CD4-positive, alpha-beta T cell treated with Interleukin-4 for 1 hour (primary cell): ENCODE data around the gene LAMC3.

Experiments used
- DNase-seq, 2 donors: peaks; one replicate each; pipeline ENCODE4 v3.0.0-alpha.2; 2020 to 2022

The LAMC3 gene

DNA sequence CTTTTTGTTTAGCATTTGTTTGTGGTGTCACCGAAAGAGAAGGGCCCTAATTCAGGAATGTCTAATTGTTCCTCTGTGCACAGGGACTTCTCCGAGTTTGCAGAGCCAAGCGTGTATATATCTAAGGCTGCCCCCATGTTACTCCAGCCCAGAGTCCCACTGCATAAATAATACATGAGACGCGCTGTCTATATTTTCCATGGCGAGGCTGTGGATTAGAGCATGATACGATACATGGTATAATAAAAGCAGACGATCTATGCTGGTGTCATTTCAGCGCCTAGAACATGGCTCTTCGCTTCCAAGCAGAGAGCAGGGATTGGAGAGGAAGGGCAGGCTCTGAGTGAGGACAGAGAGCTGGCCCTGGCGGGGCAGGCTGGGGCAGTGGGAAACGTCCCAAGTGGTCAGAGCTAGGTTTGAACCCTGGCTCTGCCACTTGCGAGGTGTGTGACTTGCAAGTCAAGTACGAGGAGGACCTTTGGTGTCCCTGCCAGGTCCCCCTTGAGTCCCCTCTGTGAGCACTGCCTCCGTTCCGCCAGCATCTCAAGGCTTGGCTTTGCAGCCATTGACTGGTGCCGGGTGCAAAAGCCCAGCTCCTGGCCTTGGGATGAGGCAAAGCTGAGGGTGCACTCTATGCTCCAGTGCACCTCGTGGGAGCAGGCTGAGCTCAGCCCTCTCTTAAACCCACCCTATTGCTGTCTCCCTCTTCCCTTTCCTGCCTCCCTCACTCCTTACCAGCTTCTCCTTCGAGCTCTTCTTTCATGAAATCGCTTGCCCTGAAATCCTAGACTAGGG lies 29.2 kb upstream of the LAMC3 start:
- DNase-seq, result no peak

DNA sequence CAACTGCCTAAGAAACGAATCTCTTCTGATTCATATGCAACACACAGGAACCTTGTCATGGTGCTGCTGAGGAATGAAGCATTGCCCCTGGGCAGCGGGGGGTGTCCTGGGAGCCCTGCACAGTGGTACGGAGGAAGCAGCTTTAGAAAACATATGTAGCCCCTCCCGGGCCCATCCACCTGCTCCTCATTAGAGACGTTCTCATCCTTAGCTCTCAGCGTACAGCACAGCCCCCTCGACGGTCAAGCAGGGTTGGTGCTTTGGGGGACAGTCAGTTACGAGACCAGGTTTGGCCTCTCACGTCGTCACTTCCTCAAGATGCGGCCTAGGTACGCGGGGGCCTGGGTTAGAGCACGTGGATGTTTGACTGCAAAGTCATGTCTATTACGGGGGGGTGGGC lies 28.4 kb upstream of the LAMC3 start:
- no peak for DNase-seq

DNA sequence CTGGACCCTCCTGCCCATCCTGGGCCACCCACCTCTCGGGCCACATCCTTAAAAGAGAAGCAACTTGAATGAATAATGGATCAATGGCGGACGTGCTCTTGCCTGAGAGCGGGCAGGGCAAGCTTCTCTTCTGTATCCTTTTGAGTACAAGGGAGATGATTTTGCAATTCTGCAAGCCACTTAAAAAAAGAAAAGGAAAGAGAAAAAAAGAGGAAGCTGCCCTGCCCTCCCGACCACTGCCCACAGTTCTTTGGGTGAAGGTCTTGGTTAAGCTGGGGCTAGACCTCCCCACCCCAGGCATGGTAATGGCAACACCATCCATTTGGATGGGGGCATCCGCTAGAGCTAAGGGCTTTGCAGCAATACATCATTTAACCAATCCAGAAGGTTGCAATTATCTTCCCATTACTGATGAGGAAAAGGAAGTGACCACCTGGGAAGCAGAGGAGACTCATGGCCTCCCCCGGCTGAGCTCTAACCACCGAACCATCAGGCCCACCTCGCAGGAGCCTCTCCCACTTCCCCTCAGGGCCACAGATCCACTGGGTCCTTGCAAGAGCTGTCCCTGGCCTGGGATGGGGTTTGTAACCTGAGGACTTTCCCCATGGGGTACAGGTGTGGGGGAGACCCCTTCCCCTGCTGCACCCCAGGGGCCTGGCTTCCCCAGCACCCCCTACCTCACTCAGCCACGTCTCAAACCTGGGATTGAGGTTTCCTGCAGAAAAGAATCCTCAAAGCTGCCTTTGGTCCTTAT lies 27.8 kb upstream of the LAMC3 start:
- DNase-seq, result no peak

DNA sequence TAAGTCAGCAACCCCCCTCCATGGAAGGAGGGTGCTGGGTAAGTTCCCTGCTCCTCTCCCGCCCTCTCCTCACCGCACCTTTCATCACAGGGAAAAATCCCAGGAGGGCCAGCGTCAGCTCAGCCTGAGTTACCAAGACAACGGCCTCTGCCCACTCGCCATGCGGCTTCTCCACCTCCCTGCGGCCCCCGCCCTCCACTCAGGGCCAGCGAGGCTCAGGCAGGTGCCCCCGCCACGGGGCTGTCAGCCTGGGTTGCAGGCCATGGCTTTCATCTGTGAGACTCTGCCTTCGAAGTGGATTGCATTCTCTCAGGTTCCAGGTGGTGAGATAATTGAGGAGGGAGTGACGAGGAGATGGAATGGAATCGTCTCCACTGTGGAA lies 27.2 kb upstream of the LAMC3 start:
- no peak for DNase-seq

DNA sequence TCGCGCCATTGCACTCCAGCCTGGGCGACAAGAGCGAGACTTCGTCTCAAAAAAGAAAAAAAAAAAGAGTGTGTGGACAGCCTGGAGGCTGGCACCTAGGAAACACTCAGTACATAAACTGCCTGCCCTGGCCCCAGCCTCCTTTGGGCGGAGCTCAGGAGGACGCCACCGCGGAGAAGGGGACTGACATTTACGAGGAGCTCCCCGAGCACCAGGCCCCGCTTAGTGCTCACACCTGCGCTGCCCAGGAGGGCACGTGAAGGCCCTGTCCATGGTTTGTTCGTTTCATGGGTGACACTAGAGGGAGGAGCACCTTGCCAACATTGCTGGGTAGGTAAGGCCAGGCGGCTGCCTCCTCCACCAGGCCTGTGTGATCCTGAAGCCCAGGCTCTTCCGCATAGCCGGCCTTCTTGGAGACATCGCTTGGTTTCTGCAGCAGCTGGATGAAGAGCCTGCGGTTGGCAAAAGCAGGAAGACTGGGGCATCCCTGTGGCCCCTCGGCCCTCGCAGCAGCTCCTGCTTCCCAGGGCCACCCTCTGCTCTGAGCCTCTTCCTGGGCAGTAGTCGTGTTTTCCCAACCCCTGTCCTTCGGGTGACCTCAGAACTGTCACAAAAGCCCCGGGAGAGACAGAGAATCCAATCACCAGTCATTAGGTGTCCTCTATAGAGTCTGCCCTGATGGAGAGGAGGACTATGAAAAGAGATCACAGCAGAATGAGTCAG lies 26.2 kb upstream of the LAMC3 start:
- no peak for DNase-seq

DNA sequence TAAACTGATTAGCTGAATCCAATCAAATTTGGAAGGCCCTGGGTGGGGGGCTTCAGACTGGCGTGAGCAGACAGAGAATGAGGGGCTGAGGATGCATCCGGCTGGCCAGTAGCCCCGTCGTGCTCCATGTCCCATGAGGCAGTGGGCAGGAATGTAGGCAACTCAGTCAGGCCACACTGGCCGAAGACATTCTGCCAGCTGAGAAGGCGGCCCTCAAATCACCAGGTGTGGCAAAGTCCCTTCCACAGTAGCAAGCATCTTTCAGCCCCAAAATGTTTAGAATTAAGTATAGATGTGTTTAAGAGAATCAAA lies 25.7 kb upstream of the LAMC3 start:
- DNase-seq, result no peak

DNA sequence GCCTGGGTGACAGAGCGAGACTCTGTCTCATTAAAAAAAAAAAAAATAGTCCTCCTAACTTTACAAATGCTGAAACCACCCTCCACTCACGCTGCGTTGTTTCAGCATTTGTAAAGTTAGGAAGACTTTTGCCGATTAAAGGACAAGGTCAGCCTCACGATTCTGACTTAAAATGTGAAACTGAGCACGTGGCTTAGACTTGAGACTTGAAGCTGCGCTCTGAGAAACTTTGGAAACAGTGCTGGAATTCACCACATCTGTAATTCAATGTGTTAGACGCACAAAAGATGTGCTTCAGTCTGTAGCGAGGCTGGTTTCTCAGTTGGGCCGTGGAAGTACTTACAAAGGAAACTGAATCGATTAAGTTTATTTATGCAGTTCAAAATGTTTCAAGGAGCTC lies 25.0 kb upstream of the LAMC3 start:
- no peak for DNase-seq

DNA sequence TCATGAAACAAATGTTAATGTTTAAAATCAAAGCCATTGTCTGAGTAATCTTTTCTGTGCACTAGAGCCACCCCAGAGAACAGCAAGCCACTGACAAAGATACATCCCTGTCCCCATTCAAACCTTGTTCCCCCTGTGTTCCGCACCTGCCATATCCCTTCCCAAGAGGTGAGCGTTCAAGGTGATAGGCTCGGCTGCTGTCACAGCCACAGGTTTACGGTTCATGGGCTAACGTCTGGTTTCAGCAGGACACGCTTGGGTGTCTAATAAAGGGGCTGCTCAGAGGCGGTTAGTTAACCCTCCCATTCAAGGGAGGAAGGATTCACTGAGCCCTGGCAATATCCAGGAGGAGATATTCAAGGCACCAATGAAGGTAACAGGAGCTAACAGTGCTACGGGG lies 24.5 kb upstream of the LAMC3 start:
- no peak for DNase-seq

DNA sequence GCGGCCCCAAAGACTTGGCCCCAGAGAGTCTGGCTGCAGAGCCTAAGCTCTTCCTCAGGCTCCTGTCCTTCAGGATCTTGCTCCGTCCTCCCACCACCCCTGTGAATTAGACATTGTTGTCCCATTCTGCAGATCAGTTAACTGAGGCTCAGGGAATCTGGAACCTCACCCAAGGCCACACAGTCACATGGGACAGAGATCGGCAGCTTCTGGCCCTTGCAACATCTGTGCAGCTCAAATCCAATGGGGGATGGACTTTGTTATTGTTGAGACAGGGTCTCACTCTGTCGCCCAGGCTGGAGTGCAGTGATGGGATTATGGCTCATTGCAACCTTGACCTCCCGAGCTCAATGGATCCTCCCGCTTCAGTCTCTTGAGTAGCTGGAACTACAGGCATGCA lies 23.9 kb upstream of the LAMC3 start:
- DNase-seq, result no peak

DNA sequence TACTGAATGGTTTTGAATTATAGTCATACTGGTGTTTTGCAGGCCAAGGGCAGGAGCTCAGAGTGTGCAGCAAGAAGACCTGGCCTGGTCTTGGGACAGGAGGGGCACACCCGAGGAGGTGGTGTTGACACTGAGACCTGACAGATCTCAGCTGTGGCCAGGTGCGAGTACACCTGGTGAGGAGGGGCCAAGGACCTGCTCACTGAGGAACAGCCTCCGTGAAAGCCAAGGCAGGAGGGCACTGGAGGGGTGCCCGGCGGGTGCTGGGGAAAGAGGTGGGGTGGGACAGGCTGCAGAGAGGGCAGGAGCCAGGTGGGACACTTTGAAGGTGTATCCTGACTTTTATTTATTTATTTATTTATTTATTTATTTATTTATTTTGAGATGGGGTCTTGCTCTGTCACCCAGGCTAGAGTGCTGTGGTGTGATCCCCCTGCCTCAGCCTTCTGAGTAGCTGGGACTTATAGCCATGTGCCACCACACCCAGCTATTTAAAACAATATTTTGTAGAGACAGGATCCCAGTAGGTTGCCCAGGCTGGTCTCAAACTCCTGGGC lies 23.3 kb upstream of the LAMC3 start:
- DNase-seq, result no peak

DNA sequence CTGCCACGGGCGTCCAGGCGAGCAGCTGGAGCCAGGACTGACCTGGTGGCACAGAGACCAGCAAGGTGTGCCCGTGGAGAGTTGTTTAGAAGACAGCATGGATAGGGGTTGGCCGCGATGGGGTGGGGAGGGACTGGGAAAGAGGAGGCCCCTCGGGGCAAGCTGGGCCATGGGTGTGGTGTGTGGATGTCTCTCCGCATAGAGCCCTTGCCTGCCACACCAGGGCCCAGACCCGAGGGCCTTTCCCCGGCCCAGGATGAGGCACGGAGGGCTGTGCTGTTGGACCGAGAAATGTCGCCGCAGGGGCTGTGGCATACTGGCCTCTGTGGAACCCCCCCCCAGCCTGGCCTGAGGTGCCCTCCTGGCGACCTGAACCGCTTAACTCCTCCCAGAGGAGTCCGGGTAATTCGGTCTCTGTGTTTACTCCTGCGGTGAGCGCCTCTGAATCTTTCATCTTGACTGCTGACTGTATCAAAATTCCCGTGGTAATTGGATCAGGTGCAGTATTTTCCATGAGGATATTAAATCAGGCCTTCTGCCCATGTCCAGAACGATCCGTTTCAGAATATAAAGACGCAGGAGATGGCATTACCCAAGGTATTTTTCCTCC lies 22.5 kb upstream of the LAMC3 start:
- no peak for DNase-seq

DNA sequence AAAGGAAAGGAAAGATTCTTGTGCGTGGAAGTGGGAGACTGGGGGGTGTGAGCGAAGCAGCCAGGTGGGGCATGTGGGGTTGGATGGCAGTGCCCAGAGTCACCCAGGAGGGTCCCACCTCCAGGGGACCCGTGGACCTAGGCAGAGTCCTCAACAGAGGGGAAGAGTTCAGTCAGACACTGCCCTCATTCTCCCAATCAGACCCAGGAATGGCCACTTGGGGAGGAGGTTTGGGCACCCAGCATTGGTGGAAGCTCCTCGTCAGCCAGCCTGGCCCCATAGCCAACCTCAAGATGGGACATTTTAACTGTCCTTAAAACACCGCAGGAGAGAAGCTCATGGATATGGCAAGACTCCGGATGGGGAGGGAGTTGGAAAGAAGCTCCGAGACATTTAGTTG lies 21.9 kb upstream of the LAMC3 start:
- DNase-seq, result no peak

DNA sequence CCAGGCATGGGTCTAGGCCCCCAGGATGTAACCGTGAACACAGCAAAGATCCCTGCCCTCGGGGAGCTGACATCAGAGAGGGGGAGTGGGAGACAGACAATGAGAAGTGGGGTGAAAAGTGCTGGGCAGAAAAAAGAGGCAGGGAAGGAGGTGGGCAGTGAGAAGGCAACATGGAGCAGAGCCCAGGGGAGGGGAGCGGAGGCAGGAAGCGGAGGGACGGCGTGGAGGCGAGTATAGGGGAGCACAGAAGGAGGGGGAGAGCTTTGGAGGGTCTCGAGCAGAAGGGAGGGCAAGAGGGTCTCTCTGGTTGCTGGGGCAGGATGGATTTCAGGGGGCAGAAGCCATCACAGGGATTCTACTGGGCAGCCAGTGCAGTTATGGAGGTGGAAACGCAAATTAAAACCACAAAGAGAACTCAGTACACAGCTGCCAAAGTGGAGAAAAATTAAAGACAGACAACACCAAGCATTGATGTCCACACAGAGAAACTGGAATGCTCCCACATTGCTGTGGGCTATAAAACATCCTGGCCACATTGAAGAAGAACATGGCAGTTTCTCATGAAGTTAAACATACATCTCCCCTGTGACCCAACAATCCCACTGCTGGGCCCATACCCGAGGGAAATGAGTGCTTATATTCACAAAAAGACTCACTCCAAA lies 21.1 kb upstream of the LAMC3 start:
- DNase-seq, result no peak

DNA sequence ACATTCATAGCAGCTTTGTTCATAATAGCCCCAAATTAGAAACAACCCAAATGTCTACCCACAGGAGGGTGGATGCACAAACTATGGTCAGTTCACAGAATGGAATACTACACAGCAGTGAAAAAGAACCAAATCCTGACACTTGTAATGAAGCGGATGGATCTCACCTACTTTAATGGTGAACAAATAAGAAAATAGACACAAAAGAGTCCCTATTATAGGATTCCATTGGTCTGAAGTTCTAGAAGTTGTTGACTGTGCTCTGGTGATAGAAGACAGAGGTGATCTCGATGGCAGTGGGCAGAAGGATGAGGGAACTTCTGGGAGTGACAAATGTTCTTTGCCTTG lies 20.6 kb upstream of the LAMC3 start:
- no peak for DNase-seq

DNA sequence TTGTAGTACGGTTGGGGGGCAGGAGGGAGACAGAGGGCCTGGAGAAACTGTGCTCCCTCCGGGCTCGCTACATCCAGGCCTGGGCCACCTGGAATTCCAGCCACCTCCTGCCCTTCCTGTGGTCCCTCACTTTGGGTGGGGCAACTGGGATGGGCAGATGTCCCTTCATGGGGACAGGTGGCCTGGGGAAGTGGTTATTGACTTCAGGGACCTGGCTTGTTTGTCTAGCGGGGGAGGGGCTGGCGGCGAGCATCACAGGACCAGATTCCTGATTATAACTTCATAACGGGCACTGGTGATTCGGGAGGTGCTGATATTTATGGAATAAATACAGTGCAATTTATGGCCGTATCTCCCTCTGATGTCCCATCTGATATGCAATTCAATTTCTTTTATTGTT lies 20.1 kb upstream of the LAMC3 start:
- no peak for DNase-seq

DNA sequence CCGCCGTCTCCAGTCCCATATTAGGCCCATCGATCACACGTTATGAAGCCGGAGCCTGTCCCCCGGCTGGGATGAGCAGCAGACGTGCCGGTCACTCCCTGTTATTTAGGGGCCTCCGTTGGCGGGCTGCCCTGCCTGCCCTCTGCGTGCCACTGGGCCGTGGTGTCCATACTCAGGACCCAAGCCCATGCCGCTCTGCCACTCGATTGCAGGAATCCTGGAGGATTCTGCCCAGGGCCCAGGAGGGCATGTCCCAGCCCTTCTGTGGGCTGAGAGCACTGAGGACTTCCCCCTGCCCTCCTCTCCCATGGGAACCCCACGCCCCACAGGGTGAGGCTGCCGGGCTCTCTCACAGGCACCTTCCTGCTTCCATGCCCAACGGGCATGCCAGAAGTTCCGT lies 19.6 kb upstream of the LAMC3 start:
- DNase-seq, result no peak

DNA sequence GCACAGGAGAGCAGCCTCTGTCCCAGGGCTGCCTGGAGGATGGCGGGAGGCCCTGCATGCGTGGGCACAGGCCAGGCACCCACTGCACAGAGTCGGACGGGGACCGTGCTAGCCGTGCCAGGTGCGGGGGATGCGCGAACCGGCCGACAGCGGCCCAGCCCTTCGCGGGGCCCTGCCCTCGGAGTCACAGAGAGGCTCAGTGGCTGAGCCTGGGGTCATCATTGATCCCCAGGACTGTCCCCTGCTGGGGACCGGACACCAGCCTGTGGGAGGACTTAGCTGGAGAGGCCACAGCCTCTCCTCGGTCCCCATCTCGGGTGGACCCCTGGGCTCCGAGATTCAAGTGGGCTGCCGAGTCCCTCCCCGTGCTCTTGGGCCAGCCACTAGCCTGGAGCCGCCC lies 19.1 kb upstream of the LAMC3 start:
- DNase-seq, result no peak

DNA sequence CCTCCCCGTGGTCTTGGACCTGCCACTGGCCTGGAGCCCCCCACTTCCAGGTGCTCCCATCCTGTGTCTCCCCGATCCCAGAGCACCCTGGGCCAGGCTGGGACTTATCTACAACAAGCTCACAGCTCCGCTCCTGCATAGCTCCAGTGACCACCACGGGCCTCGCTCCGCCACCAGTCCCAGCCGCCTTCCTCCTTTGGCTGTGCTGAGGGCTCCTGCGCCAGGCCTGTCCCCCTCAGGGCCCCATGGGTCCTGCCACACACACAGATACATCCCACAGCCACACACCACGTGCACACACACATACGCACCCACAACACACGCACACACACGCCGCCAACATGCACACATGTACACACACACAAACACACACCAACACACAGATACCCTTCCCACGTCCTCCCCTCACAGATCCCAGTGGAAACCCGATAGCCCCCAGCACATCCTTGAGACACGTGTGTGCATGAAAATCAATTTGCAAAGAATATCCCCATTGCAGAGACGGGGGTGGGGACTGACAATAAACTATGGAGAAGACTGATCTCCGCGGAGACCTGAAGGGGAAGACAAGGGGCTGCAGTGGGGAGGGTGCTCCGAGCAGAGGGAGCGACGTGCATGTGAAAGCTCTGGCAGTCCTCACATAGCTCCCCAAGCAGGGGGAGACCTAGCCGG lies 18.5 kb upstream of the LAMC3 start:
- DNase-seq, result no peak

DNA sequence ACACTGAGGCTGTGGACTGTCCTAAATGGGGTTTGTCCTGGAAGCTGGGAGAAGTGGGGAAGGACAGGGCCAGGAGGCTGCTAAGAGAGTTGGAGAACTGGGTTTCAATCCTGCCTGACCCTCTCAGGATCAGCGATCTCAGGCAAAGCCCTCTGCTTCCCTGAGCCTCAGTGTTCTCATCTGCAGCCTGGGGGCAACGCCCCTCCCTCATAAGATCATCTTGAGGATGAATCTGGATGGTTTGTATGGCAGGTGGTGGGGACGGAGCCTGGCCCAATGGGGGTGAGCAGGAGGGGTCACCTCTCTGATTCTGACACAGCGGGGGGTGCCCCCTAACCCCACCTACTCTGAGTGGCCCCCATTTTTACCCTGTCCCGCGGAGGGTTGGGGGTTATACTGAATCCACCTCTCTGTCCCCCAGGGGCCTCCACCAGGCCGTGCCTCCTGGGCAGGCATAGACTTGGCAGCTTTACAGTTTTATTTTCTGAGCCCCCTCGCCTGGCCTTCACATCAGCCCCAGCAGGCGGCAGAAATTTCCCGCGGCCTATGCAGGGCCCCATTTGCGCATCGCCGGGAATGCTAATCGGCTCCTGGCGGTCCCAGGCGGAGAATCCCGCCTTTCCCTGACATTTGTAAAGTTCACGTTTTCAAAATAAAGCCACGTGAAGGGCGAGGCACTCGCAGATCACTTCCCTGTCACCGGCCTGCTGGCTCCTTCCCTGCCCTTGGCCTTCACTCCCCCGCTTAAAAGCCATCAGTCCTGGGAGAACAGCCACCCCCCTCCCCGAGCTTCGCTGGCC lies 17.8 kb upstream of the LAMC3 start:
- DNase-seq, result no peak

DNA sequence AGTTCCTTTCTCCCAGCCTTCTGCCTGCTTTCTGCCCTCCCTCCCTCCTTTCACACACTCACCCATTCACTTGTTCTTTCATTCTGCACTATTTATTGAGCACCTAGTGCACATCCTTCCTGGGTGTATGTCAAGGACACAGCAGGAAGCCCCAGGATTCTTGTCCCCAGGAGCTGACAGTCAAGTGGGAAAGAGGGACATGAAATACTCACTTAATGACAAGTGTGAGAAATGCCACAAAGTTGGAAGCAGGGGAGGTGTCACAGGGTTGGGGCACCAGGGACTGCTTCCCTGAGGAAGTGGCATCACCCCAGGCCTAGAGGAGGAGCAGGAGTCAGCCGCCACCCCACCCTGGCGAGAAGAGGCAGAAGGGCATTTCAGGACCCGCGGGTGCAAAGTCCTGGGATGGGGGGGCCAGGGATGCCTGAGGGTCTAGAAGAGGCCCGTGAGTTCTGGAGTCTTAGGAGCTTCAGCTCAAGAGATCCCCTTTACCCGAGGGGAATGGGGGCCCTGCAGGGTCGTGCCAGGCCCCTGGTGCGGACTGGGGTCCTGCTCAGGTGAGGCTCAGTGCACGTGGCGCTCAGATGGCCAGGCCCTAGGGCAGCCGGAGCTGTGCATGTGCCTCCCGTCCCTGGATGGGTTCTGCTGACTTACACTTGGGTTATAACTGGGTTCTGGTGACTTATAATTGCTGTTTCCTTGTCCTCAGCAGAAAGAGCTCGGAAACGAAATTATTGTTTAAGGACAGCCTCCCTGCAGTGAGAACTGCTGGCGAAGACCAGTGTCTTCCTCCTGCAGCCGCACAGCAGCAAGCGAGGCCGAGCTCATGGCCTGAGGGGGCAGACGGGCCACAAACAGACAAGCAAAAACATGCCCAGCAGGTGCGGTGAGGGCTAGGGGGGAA lies 16.9 kb upstream of the LAMC3 start:
- no peak for DNase-seq

DNA sequence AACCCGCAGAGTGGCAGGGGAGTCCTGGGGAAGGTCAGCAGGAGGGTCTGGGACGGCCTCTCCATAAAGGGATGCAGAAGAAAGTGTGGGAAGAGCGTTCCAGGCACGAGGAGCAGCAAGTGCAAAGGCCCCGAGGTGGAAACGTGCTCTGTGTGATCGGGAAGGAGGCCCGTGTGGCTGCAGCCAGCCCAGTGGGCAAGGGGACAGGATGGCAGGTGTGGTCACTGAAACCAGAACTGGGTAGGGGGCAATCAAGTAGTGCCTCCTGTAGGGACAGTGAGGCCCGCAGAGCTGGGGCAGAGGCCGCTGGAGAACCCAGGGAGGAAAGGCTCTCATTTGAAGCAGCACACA lies 16.3 kb upstream of the LAMC3 start:
- no peak for DNase-seq
